Caco-2 (cell line): ENCODE data around the gene TPD52L1. TPM values are rescaled to one million over a fixed set of nuclear protein-coding genes. Genes with fewer than 3 reads are reported as not detected.

Experiments used
- BruUV-seq: library from RNA; stranded (reverse); fragments of 400-500 nt; replicated peaks from 2 replicates; lab custom pipeline; 2021; lab: Mats Ljungman, UMichigan
- CTCF ChIA-PET: fragments of 300-600 bp; sonication (Branson Sonifier 250); formaldehyde crosslinking; loops from one replicate; lab custom pipeline; 2022; ENCODE audit warnings: antibody characterized with exemption; lab: Charles Lee
- POLR2A ChIA-PET: fragments of 300-600 bp; sonication (Branson Sonifier 250); formaldehyde crosslinking; loops from one replicate; lab custom pipeline; 2022; ENCODE audit warnings: antibody characterized with exemption; lab: Charles Lee
- DNase-seq, 2 experiments: peaks; one replicate each; pipeline versions ENCODE4 v3.0.0 to v3.0.0-alpha.2; 2020 to 2022
- H3K27me3 ChIP-seq: replicated peaks from 2 replicates; pipeline ENCODE4 v1.6.0; 2011; ENCODE audit warnings: low read length; ENCODE audit not compliant: control insufficient read depth, insufficient read depth
- H3K36me3 ChIP-seq: 2 replicates; pipeline ENCODE4 v1.5.1; 2011; ENCODE audit warnings: low read length; ENCODE audit not compliant: control insufficient read depth, insufficient read depth
- H3K4me1 ChIP-seq: fragments of 250-450 bp; sonication (Bioruptor Pico); 2 replicates; pipeline ENCODE4 v1.5.1; 2020; ENCODE audit warnings: mild to moderate bottlenecking
- H3K4me3 ChIP-seq: 2 replicates; pipeline ENCODE4 v1.5.1; 2011; ENCODE audit warnings: low read depth, mild to moderate bottlenecking, control low read depth, low read length
- H3K9me3 ChIP-seq: fragments of 250-450 bp; sonication (Bioruptor Pico); 2 replicates; pipeline ENCODE4 v1.5.1; 2020; ENCODE audit warnings: mild to moderate bottlenecking, moderate library complexity
- H3K27ac Mint-ChIP-seq: one replicate; pipeline ENCODE4 v1.8.0; 2022; ENCODE audit warnings: mixed read lengths; ENCODE audit not compliant: unreplicated experiment
- H3K27me3 Mint-ChIP-seq: one replicate; pipeline ENCODE4 v1.8.0; 2022; ENCODE audit warnings: mixed read lengths; ENCODE audit not compliant: insufficient read depth, unreplicated experiment
- H3K36me3 Mint-ChIP-seq: one replicate; pipeline ENCODE4 v1.8.0; 2022; ENCODE audit warnings: mild to moderate bottlenecking, mixed read lengths; ENCODE audit not compliant: insufficient read depth, unreplicated experiment
- H3K4me1 Mint-ChIP-seq: one replicate; pipeline ENCODE4 v1.8.0; 2022; ENCODE audit warnings: low read depth, mixed read lengths; ENCODE audit not compliant: unreplicated experiment
- H3K4me3 Mint-ChIP-seq: one replicate; pipeline ENCODE4 v1.8.0; 2022; ENCODE audit warnings: mild to moderate bottlenecking, moderate library complexity, mixed read lengths; ENCODE audit not compliant: unreplicated experiment
- H3K9me3 Mint-ChIP-seq: one replicate; pipeline ENCODE4 v1.8.0; 2022; ENCODE audit warnings: mixed read lengths; ENCODE audit not compliant: unreplicated experiment
- intact Hi-C: fragments of 100-400 bp; cut with micrococcal nuclease; formaldehyde crosslinking; loops from one replicate; pipeline ENCODE4 v1.10.0; 2022; ENCODE audit not compliant: unreplicated experiment
- total RNA-seq: library from RNA; stranded (reverse); gene quantifications from 2 replicates; pipeline ENCODE4 v1.2.3, GENCODE V29; 2022
- TF ChIP-seq, protein P1 (sequence below), 2 experiments: fragments of 200-600 bp in 1 of 2; IDR thresholded peaks; 1 replicate in 1 of 2; 2 replicates in 1 of 2; pipeline versions ENCODE4 v1.5.1 to v1.8.0; 2011 to 2022; ENCODE audit warnings: antibody characterized with exemption in 1 of 2, control low read depth in 1 of 2, inconsistent platforms in 1 of 2, low read depth in 1 of 2, low read length in 1 of 2, mild to moderate bottlenecking in 1 of 2, moderate library complexity in 1 of 2; ENCODE audit not compliant: insufficient read depth in 1 of 2, severe bottlenecking in 1 of 2, unreplicated experiment in 1 of 2

The TPD52L1 gene
- total RNA-seq, 1 experiment from 2014 or later, result 83.9 TPM

DNA sequence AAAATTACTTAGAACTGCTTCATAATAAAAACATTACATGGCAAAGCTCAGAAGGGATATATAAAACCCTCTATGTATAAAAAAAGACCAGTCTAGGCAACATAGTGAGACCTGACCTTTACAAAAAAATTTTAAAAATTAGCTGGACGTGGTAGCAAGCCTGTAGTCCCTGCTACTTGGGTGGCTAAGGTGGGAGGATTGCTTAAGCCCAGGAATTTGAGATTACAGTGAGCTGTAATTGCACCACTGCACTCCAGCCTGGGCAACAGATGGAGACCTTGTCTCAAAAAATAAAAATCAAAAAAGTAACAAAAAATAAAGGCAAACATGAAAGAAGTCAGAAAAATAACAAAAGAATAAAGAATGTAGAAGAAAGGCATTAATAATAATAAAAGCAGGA, 21.5 kb upstream of the TPD52L1 start:
- Mint-ChIP-seq H3K4me1 (no peaks in the 10 kb centered on the region), H3K4me3 (no peak overlapping the region), H3K27ac (no peak overlapping the region), H3K27me3 (peaks cover 2% of the 10 kb centered on the region), H3K9me3 (no peaks in the 10 kb centered on the region), H3K36me3 (no peaks in the 10 kb centered on the region)
- Histone ChIP-seq H3K36me3 (no peaks in the 10 kb centered on the region), H3K9me3 (no peaks in the 10 kb centered on the region), H3K4me1 (no peaks in the 10 kb centered on the region), H3K4me3 (no peak overlapping the region), H3K27me3 (no peaks in the 10 kb centered on the region)
- no TSS peak for BruUV-seq
- TF ChIP-seq, protein P1, sequence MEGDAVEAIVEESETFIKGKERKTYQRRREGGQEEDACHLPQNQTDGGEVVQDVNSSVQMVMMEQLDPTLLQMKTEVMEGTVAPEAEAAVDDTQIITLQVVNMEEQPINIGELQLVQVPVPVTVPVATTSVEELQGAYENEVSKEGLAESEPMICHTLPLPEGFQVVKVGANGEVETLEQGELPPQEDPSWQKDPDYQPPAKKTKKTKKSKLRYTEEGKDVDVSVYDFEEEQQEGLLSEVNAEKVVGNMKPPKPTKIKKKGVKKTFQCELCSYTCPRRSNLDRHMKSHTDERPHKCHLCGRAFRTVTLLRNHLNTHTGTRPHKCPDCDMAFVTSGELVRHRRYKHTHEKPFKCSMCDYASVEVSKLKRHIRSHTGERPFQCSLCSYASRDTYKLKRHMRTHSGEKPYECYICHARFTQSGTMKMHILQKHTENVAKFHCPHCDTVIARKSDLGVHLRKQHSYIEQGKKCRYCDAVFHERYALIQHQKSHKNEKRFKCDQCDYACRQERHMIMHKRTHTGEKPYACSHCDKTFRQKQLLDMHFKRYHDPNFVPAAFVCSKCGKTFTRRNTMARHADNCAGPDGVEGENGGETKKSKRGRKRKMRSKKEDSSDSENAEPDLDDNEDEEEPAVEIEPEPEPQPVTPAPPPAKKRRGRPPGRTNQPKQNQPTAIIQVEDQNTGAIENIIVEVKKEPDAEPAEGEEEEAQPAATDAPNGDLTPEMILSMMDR (IDR thresholded peaks at IDR 0.05; ENCODE audit: insufficient read depth in 1 of 2, low read depth in 1 of 2, low read length in 1 of 2, severe bottlenecking in 1 of 2, unreplicated experiment in 1 of 2), result no peak
- ChIA-PET POLR2A (no interaction called here), CTCF (no interaction called here)
- no peak for DNase-seq
- intact Hi-C loops, result no loop called here

DNA sequence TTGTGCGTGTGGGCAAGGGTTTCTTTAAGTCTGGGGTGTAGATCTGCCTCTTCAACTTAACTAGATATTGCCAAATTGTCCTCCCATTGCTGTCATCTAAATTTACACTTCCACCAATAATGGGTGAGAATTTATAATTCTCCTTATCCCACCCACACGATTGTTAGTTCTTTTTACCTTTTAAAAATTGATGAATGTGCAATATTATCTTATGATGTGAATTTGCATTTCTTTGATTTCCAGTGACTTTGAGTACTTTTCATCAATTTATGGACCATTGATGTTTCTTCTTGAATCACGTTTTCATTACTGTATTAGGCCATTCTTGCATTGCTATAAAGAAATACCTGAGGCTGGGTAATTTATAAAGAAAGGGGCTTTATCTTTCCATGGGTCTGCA, 17.2 kb upstream of the TPD52L1 start:
- CTCF ChIA-PET, result no interaction called here
- no peaks in the 10 kb centered on the region for H3K9me3 Mint-ChIP-seq
- Histone ChIP-seq H3K9me3 (no peaks in the 10 kb centered on the region), H3K4me3 (no peak overlapping the region), H3K36me3 (no peaks in the 10 kb centered on the region), H3K27me3 (no peaks in the 10 kb centered on the region), H3K4me1 (no peaks in the 10 kb centered on the region)
- TF ChIP-seq, protein P1 (IDR thresholded peaks at IDR 0.05; ENCODE audit: insufficient read depth in 1 of 2, low read depth in 1 of 2, low read length in 1 of 2, severe bottlenecking in 1 of 2, unreplicated experiment in 1 of 2), result no peak
- H3K36me3 Mint-ChIP-seq, result no peaks in the 10 kb centered on the region
- no peaks in the 10 kb centered on the region for H3K4me1 Mint-ChIP-seq
- POLR2A ChIA-PET, result no interaction called here
- no peak overlapping the region for H3K4me3 Mint-ChIP-seq
- no peak for DNase-seq
- no TSS peak for BruUV-seq
- intact Hi-C loops, result no loop called here
- peaks cover 2% of the 10 kb centered on the region for H3K27me3 Mint-ChIP-seq
- H3K27ac Mint-ChIP-seq, result no peak overlapping the region

DNA sequence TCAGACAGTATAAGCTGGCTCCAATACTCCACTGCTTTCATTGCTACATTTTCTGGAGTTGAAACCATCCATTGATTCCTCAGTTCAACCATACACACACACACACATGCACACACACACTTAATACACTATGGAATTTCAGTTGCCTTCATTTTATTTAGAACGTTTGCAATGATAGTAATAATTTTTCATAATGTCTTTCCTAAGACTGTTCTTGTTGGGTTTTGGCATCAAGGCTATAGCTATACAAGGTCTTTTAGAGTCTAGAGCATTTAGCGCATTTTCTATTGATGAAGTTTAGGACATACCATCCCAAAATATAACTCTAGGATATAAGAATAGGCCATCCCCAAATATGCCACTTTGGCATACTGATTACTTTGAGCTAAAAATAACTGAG, 15.5 kb upstream of the TPD52L1 start:
- Mint-ChIP-seq H3K4me1 (no peaks in the 10 kb centered on the region), H3K4me3 (no peak overlapping the region), H3K9me3 (no peaks in the 10 kb centered on the region), H3K27me3 (peaks cover 2% of the 10 kb centered on the region), H3K27ac (no peak overlapping the region), H3K36me3 (no peaks in the 10 kb centered on the region)
- TF ChIP-seq, protein P1 (IDR thresholded peaks at IDR 0.05; ENCODE audit: insufficient read depth in 1 of 2, low read depth in 1 of 2, low read length in 1 of 2, severe bottlenecking in 1 of 2, unreplicated experiment in 1 of 2), result no peak
- BruUV-seq, result no TSS peak
- no peak for DNase-seq
- H3K36me3 ChIP-seq, result no peaks in the 10 kb centered on the region
- POLR2A ChIA-PET, result no interaction called here
- intact Hi-C loops, result no loop called here
- H3K9me3 ChIP-seq, result no peaks in the 10 kb centered on the region
- no peak overlapping the region for H3K4me3 ChIP-seq
- CTCF ChIA-PET, result no interaction called here
- H3K4me1 ChIP-seq, result no peaks in the 10 kb centered on the region
- H3K27me3 ChIP-seq, result no peaks in the 10 kb centered on the region
